SW480 (cell line): ENCODE results near the gene AKNA.

Experiments
- DNase-seq: peaks from one replicate; pipeline ENCODE4 v3.0.0-alpha.2; 2016; ENCODE audit warnings: low spot score

AKNA gene

DNA sequence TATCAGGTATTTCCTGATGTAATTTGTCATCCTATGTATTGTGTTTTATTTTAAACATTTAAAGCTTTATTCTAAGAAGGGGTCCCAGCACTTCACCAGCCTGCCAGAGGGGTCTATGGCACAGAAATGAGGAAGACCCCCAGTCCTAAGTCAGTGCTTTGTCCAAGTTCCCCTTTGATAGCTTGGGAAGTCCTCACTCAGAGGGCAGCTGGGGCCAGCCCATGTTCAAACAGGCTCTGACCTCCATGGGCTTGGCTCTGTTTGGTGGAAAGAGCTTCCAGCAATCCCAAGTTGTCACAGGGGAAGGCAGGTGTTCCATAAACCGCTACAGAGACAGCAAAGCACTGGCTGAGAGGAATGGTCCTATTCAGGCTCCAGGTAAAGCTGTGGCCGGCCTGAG, 26.6 kb upstream of the AKNA start:
- DNase-seq, result no peak

DNA sequence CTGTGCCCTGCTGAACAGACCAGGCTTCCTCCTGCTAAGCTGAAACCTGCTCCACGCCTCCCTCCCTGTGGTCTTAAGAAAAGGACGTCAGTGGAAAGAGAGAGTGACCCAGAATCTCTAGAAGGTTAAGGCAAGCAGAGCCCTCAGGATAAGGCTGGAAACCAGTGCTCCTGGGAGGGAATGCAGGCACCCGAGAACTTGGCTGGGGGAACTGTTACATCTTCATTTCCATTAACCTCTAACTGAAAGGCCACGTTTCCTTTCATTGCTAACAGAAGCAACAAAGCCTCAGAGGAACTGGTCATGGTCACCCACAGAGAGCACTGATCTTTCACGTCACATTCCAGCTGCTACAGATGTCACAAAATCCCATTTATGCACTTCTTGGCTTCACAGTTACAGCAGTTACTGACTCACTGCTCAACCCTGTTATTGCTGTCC, 26.1 kb upstream of the AKNA start:
- no peak for DNase-seq

DNA sequence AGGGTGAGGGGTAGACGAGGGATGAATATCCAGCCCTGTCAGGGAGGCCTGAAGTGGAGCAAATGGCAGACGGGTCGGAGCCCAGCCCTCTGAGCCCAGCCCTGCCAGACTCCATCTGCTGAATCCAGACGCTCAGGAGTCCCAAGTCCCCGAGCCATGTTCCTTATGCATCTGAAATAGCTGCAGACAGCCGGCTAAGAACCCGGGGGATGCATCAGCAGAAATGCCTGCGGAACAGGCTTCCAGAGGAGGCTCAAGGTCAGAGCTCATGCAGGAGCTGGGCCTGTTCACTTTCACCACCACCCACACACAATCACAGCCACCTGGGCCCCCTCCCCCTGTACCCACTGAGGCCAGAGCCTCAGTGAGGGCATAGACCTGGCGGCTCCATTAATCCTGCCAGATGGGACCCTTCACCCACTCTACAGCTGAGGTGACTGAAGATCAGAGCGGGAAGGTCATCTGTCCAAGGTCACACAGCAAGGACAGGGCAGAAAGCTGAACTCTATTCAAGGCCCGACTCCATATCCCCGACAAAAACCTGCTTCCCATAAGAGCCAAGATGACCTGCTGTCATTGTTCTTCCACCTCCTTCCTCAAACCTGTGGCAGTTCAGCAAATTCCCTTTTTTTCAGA, 24.4 kb upstream of the AKNA start:
- DNase-seq, result no peak

DNA sequence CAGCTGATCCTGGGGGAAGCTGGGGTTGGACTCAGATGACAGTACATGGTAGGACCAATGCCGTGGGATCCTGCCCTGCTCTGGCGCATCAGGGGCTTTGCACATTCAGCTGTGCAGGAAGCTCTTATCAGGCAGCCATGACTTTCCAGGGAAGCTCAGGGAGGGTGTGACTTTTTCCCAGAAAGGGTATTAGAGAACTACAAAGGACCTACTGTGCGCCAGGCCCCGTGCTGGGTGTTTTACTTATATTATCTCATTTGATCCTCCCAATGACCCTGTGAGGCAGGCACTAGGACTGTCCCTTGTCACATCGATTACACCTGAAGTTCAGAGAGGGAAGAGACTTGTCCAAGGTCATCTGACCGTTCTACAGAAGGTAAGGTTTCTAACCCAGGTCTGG, 23.7 kb upstream of the AKNA start:
- no peak for DNase-seq

DNA sequence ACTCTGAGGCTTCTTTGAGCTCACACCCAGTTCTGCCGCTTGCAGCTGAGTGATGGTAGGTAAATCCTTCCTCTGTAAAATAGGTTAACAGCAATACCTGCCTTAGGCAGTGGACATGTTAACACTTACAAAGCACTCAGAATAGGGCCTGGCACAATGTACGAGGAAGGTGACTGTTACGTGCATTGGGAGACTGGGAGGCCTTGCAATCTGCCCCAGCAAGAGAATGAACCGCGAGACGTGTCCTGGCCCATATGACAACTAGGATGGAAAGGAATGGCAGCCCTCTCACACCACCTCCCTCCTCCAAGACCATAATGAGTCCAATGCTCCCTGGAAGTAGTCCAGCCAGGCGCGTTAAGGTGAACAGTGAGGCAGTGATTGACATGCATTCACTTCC, 23.1 kb upstream of the AKNA start:
- no peak for DNase-seq

DNA sequence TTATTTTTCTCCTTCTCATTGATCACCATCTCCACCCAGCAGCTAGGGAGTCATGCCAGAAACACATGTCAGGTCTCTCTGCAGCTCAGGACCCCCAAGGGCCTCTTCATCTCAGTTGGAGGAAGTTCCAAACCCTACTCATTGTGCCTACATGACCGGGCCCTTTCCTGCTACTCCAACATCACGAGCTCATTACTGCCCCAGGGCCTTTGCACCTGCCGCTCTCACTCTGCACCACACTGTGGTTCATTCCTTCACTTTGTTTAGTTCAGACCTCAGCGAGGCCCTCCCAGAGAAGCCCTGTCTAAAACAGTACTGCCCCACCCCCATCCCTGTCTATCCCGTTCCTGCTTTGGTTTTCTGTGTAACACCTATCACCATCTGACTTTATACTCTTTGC, 22.1 kb upstream of the AKNA start:
- no peak for DNase-seq

DNA sequence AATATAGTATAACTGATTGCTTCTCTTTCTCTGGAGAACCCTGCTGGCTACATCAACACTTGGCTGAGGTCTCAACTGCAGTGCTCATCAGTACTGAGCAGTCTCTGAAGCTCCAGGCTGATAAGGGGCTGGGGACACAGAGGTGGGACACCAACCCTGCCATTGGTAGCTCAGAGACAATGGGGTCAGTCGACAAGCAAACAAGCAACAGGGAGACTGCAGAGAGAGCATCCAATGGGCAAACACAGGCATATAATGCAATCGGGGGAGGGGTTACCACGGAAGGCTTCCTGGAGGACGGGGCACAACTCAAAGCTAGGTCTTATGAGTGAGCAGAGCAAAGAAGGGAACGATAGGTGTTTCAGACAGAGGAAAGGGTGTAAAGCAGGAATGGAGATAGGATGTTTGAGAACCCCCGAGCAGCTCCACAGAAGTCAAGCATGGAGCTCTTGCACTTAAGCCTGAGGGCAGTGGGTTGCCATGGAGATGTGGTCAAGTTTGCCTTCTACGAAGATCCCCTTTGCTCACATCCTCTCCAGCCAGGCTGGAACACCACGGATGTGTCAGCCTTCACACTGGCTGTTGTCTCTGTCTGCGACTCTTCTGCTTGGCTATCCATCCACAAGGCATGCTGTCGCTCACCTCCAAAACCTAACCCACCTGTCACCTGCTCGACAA, 21.5 kb upstream of the AKNA start:
- no peak for DNase-seq

DNA sequence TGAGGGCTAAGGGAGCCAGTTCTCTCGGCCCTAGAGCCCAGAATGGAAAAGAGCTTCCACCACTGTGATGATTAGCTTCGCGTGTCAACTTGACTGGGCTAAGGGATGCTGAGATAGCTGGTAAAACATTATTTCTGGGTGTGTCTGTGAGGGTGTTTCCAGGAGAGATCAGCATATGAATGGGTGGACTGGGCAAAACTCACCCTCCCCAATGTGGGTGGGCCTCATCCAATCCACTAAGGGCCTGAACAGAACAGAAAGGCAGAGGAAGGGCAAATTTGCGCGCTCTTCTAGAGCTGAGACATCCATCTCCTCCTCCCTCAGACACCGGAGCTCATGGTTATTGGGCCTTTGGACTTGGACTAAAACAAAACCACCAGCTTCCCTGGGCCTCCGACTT, 20.9 kb upstream of the AKNA start:
- no peak for DNase-seq

DNA sequence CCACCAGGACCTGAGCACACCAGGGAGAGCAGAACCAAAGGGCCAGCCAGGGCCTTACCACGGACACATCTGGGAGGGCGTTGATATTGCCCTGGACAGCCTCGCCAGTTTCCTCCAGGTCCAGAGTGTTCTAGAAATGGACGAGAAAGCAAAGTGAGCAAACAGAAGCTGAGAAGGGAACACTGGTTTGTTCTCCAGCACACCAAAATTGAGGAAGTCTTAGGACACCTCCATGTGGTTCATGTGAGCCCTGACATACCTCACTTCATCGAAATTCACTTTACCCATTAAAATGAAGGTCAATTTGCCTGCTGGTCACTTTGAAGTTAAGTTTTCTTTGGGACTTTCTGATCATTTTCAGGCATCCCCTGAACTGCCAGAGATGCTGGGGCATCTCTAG, 20.1 kb upstream of the AKNA start:
- DNase-seq, result no peak

DNA sequence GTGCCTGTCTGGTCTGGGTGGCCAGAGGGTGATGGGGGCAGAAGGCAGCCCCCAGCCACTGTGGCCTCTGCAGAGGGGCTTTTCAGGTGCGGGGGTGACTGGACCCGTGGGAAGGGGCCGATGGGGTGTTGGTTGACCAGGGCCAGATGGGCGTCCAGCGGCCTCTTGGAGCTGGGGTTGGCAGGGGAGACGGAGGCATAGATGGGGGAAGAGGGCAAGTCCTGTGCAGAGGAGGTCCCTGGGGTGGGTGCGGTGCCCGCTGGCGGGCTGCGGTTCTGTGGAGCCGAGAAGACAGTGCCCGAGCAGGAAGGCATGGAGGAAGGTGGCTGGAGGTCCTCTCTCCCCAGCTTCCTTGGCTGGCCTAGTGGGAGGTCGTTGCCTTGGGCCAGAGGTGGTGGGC, 18.7 kb upstream of the AKNA start:
- DNase-seq, result no peak

DNA sequence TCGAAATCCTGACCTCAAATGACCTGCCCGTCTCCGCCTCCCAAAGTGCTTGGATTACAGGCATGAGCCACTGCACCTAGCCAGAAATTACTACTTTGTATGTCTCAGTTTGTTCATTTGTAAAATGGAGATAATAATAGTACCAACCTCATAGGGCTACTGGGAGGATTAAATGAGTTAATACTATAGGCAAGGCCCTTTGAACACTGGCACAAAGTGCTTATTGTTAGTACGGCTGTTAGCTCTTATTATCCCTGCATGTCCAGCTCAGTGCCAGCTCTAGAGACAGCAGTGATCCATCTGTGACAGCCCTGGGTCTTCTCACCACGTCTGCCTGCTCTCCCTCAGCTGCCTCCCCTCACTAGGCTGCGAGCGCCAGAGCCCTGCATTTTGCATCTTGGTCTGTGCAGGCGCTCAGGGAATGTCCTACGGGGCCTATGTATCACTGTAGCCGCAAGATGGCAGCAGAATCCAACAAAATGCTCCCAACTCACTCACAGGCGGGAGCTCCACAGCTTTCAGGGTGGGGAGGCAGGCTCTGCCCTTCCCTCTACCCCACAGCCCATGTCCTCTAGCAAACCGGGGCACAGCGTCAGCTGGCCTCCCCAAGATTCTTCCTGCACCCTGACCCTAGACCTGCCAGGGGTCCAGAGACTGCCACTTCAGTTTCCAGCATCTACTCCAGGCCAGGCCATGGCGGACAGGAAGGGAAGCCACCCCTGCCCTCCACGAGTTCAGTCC, 17.7 kb upstream of the AKNA start:
- DNase-seq, result peak; percentile 68

DNA sequence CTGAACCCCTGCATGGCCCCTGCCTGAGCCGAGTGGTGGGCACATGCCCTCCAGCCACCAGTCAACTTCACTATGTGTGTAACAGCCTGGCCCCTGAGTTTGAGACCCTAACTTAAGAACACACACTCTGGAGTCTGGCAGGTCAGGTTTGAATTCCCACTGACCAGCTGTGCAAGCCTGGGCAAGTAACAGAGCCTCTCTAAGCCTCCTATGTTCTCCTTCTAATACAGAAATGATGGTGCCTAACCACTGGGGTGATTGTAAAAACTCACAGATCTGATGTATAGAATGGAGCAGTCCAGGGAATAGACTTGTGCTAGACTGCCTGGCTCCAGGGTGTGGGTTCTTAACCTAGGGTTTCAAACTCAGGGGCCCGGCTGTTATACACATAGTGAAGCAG, 16.7 kb upstream of the AKNA start:
- DNase-seq, result no peak

DNA sequence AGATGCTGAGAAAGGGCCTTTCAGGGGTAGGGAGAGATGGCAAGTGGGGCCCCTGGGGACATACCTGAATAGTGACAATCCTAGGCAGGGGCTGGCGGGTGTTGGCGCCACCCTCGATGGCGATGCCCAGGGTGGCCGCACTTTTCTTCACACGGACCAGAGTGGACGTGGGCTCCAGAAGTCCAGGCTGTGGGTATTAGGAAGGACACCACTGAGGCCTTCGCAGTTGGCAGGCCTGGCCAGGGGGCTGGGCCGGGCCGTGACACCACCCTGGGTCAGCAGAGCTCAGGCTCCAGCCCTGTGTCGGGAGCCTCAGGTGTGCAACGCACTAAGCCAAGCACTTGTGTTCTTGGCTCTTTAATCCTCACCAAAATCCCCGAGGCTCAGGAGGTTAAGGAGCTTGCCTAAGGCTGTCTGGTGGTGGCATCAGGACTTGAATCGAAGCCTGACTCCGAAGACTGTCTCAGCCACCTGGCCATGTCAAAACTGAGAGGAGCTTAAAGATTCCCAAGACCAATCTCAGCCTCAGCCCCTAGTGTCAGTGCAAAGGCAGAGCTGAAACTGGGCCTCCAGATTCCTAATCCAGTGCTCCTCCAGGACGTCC, 15.5 kb upstream of the AKNA start:
- no peak for DNase-seq

DNA sequence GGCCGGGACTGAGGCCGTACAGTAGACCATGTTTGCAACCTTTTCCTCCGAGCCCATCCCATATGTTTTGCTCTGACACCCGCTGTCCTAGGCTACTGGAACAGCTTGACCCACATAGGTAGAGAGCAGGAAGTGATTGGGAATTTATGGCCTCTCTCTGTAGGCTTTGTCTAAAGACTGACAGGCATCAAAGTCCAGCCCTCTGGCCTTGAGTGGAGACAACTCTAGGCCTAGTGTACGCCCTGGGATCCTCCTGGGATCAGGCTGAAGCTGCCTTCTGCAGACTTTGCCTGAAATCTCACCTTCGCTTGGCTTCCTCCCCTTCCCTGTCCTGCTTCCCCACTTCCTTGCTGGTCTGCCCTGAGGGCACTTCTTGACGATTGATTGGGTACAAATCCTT, 13.6 kb upstream of the AKNA start:
- no peak for DNase-seq

DNA sequence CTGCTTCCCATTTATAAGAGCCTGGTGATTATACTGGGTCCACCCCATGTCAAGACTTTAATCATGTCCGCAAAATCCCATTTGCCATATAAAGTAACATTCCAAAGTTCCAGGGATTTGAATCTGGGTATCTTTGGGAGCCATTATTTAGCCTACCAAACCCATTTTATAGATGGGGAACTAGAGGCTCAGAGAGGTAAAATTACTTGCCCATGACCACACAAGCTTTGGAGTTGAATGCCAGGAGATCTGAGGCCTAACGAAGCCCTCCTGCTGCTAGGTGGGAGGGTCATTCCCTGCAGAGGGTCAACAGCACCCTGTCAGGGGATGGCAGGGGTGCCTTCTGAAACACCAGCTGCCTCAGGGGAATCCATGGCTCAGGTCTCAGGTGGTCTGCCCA, 13.0 kb upstream of the AKNA start:
- no peak for DNase-seq

DNA sequence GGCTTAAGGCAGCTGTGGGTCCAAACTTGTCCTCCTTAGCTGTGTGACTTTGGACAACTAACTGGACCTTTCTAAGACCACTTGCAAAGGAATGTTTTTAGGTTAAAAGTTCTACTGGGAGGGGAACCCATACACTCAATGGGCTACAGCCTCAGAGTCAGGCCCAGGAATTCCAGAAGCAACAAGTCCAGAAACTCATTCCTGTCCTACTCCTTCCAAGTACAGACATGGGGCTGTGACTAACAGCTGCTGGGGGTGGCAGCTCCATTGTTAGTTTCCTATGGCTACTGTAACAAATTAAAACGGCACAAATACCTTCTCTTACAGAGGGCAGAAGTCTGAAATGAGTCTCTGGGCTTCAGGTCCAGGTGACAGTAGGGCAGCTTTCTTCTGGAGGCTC, 12.4 kb upstream of the AKNA start:
- DNase-seq, result no peak

DNA sequence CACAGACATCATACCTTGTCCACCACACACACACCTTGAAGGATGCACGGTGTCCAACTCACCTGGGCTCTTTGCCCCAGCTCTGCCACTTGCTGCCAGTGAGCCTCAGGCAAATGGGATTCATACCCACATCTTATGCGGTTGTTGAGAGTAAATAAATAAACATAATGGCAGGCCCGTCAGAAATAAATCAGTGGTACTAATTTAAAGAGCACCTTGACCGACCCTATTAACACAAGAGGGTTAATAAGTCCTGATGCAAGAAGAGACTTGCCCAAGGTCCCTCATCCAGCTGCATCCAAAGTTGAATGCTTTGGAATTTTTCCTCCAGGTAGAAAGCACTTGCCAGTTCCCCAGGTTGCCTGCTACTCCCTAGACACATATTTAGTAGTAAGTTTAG, 11.6 kb upstream of the AKNA start:
- DNase-seq, result no peak

DNA sequence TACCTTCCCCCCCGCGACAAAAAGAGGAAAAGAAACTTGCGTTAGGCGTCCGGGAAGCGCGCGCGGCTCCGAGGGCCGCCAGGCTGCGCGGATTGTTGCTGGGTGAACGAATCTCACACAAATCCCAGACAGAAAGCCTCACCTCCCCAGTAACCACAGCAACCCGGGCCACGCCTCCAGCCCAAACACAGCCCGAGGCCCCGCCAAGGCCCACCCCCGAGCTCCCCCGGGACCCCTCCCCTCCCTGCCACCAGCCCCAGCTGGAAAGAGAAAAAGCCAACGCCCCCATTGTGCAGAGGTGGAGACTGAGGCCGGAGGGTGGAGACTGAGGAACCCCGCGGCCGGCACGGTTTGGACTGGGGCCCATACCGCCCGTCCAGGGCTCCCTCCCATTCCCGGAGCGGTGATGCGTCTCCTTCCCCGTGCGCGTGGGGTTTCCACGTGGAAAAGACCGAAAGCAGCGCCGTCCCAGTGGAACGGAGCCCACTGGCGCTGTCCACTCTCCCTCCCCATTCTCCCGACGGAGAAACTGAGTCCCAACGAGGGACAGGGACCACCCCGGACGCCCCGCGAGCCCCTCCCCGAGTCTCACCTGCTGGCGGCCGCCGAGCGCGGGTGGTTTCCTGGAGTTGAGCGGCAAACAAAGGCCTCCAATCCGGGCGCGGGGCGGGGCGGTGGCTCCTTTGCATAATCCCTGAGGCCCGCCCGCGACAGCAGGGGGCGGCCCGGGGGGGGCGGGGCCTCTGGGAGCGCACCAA, 10.2 kb upstream of the AKNA start:
- peak; percentile 86 for DNase-seq

DNA sequence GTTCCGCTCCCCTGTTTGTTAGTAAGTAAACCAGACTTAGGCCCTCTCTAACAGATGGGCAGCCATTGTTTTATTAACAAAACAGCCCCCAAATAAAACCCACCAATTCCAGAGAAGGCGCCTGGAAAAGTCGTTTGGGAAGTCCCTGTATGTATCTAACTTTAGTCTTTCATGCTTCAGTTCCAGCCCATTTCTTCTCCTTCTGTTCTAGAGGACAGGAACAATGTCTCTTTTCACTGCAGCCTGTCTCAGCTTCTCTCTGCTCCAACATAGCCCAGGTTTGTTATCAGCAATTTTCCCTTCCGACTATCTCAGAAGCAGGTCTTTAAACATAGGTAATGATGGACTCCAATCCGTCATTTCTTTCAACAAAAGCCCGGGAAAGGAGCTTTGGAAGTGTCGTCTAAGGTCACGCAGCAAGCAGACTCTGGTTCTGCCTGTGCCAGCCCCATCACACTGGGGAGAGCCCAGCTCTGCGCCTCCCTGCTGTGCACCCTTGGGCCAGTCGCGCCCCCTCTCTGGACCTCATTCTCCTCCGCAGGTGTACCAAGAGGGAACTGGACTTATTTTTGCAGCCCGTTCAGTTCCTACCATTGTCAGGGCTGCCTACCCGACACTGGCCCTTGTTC, 9.6 kb upstream of the AKNA start:
- no peak for DNase-seq

DNA sequence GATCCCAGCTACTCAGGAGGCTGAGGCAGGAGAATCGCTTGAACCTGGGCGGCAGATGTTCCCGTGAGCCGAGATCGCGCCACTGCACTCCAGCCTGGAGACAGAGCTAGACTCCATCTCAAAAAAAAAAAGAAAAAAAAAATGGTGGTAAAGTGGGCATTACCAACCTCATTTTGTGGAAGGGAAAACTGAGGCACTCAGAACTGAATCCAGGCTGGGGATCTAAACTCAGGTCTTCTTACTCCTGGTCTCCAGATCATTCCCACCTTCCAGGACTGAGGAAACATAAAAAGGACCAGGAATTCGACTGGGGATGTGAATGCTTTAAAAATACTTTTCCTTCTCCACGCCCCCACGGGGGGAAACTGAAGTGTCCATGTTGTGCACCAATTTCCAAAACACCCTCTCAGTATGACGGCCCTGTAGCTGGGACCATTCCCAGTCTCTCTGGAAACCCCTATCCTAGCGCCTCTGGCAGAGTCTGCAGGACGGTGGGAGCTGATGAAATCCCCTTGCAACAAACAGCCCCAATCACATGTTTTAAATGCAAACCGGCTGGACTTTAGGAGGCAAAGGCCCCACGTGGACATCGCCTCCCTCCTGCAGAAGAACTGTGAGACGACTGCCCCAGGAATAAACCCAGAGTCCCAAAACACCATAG, 8.9 kb upstream of the AKNA start:
- DNase-seq, result peak; percentile 64

DNA sequence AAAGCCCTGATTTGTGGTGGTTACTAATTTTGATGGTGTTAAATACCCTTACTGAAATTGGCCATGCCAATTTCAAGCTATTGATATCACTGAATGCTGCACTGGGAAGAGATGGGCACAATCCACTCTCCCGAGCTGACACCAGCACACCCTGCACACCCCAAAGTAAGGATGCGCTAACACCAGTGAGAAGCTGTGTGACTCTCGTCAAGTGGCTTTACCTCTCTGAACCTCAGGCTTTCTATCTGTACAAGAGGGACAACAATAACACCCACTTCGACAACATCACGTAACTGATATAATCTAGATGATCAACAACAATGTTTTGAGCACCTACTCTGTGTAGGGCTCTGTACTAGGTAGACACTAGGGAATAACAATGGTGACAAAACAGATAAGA, 8.0 kb upstream of the AKNA start:
- no peak for DNase-seq

DNA sequence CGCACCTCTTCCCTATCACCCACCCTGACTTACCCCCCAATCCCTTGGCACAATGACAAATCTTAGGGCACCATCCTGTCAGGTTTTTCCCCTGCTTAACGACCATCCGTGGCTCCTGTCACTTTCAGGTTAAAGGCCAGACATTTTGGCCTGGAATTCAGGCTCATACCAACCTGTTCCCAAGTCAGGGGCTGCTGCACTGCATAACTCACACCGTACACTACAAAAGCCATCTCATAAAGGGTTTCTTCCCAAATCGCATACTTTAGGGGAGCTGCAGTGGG, 7.5 kb upstream of the AKNA start:
- no peak for DNase-seq
